OCI-M2 (cell line): ENCODE results near the gene MRI1.

ENCODE experiments used
- DNase-seq: peaks from one replicate; lab custom pipeline; 2025; ENCODE audit not compliant: unreplicated experiment; lab: John Stamatoyannopoulos, UW

MRI1 gene

GRCh38 chr19:13821292-13821691, 57.0 kb downstream of the MRI1 start:
- no peak for DNase-seq

- DNase-seq = no peak
Observed at GRCh38 chr19:13823256-13823655, 58.9 kb downstream of the MRI1 start.
